Measurements from ENCODE around the gene OR8H1. TPM values are rescaled to one million over a fixed set of nuclear protein-coding genes. Genes with fewer than 3 reads are reported as not detected.

The OR8H1 gene
- not detected for polyA plus RNA-seq (2013, experiment 1 of 4)
- polyA plus RNA-seq (2013, experiment 2 of 4), result not detected
- not detected for polyA plus RNA-seq (2013, experiment 3 of 4)
- polyA plus RNA-seq (2013, experiment 4 of 4), result not detected

- H3K36me3 ChIP-seq (ENCODE audit: control insufficient read depth, insufficient read depth, low read length), result no peaks in the 10 kb centered on the region
- no peaks in the 10 kb centered on the region for H3K27me3 ChIP-seq (ENCODE audit: control insufficient read depth, insufficient read depth, low read length, poor library complexity, severe bottlenecking)
- H3K9me3 ChIP-seq (ENCODE audit: control insufficient read depth, low read length), result no peaks in the 10 kb centered on the region
- 86 to 87% methylated on average over 1 to 2 of the region's 2 CpGs for WGBS, 2 experiments
- no peak within 1 kb of the TSS for H3K4me3 ChIP-seq (ENCODE audit: insufficient read depth, low read depth, low read length)
- H3K4me1 ChIP-seq (ENCODE audit: control insufficient read depth, insufficient read depth, low read length), result no peaks in the 10 kb centered on the region
- H3K27ac ChIP-seq (ENCODE audit: insufficient read depth, low read depth, low read length, poor library complexity, severe bottlenecking), result no peak within 1 kb of the TSS
Observed at GRCh38 chr11:56292154-56292553, at the start of gene OR8H1. TSS of gene OR8H1 (minus strand) at chr11:56292254. CDS start at chr11:56291062, 1,192 bp downstream.

- H3K36me3 ChIP-seq (ENCODE audit: control insufficient read depth, insufficient read depth, low read length), result no peaks in the 10 kb centered on the region
- no peak overlapping the region for H3K4me3 ChIP-seq (ENCODE audit: insufficient read depth, low read depth, low read length)
- H3K27ac ChIP-seq (ENCODE audit: insufficient read depth, low read depth, low read length, poor library complexity, severe bottlenecking), result no peak overlapping the region
- no peaks in the 10 kb centered on the region for H3K4me1 ChIP-seq (ENCODE audit: control insufficient read depth, insufficient read depth, low read length)
- no peaks in the 10 kb centered on the region for H3K9me3 ChIP-seq (ENCODE audit: control insufficient read depth, low read length)
- no peaks in the 10 kb centered on the region for H3K27me3 ChIP-seq (ENCODE audit: control insufficient read depth, insufficient read depth, low read length, poor library complexity, severe bottlenecking)
Observed at GRCh38 chr11:56340289-56340688, 48.2 kb upstream of the OR8H1 start.

- H3K27me3 ChIP-seq (ENCODE audit: control insufficient read depth, insufficient read depth, low read length, poor library complexity, severe bottlenecking), result no peaks in the 10 kb centered on the region
- no peak overlapping the region for H3K27ac ChIP-seq (ENCODE audit: insufficient read depth, low read depth, low read length, poor library complexity, severe bottlenecking)
- H3K9me3 ChIP-seq (ENCODE audit: control insufficient read depth, low read length), result no peaks in the 10 kb centered on the region
- 93 to 94% methylated on average over 3 of the region's 3 CpGs for WGBS, 2 experiments
- H3K36me3 ChIP-seq (ENCODE audit: control insufficient read depth, insufficient read depth, low read length), result no peaks in the 10 kb centered on the region
- H3K4me1 ChIP-seq (ENCODE audit: control insufficient read depth, insufficient read depth, low read length), result no peaks in the 10 kb centered on the region
- no peak overlapping the region for H3K4me3 ChIP-seq (ENCODE audit: insufficient read depth, low read depth, low read length)
Observed at GRCh38 chr11:56333156-56333555, 41.1 kb upstream of the OR8H1 start.

DNA sequence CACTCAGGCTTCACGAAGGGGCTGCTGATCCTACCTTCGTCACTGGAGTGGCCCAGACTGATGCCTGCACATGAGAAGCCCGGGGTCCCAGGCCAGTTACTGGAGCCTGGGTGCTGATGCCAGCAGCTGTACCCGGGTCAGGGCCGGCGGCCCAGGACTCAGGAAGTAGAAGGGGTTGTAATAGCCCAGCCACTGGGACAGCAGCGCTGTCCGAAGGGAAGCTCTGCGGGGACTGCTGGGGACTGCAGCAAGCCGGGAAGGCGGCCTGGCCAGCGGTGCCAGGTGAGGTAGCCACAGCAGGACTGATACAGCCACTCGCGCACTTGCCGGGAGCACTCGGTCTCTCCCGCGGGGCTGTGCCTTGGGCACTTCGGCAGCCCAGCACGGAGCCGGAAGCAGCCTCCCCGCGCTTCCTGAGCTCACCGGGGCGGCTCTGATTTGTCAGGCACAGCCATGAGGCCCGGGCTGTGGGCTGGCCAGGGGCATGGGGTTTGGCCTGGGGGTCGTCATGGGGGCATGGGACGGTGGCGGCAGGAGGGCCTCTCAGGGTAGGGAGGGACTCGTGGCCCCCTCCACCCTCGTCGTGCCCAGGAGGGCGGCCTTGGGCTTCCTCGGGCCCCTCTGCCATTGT is 39.9 kb upstream of the OR8H1 start:
- Histone ChIP-seq H3K4me3 (ENCODE audit: insufficient read depth, low read depth, low read length) (no peak overlapping the region), H3K9me3 (ENCODE audit: control insufficient read depth, low read length) (no peaks in the 10 kb centered on the region), H3K27me3 (ENCODE audit: control insufficient read depth, insufficient read depth, low read length, poor library complexity, severe bottlenecking) (no peaks in the 10 kb centered on the region), H3K27ac (ENCODE audit: insufficient read depth, low read depth, low read length, poor library complexity, severe bottlenecking) (no peak overlapping the region), H3K4me1 (ENCODE audit: control insufficient read depth, insufficient read depth, low read length) (no peaks in the 10 kb centered on the region), H3K36me3 (ENCODE audit: control insufficient read depth, insufficient read depth, low read length) (no peaks in the 10 kb centered on the region)
- WGBS, 2 experiments, result 95 to 96% methylated on average over 34 of the region's 34 CpGs

GRCh38 chr11:56314844-56315243 is 22.8 kb upstream of the OR8H1 start, which contains the start of gene OR8K3:
TSS of gene OR8K3 (plus strand) at chr11:56315144. CDS start at chr11:56318307, 3,163 bp downstream.
- Histone ChIP-seq H3K4me3 (ENCODE audit: insufficient read depth, low read depth, low read length) (no peak within 1 kb of the TSS), H3K4me1 (ENCODE audit: control insufficient read depth, insufficient read depth, low read length) (no peaks in the 10 kb centered on the region), H3K27ac (ENCODE audit: insufficient read depth, low read depth, low read length, poor library complexity, severe bottlenecking) (no peak within 1 kb of the TSS), H3K9me3 (ENCODE audit: control insufficient read depth, low read length) (no peaks in the 10 kb centered on the region), H3K36me3 (ENCODE audit: control insufficient read depth, insufficient read depth, low read length) (no peaks in the 10 kb centered on the region), H3K27me3 (ENCODE audit: control insufficient read depth, insufficient read depth, low read length, poor library complexity, severe bottlenecking) (no peaks in the 10 kb centered on the region)

- Histone ChIP-seq H3K27ac (ENCODE audit: insufficient read depth, low read depth, low read length, poor library complexity, severe bottlenecking) (no peak overlapping the region), H3K4me3 (ENCODE audit: insufficient read depth, low read depth, low read length) (no peak overlapping the region), H3K27me3 (ENCODE audit: control insufficient read depth, insufficient read depth, low read length, poor library complexity, severe bottlenecking) (no peaks in the 10 kb centered on the region), H3K36me3 (ENCODE audit: control insufficient read depth, insufficient read depth, low read length) (no peaks in the 10 kb centered on the region), H3K9me3 (ENCODE audit: control insufficient read depth, low read length) (no peaks in the 10 kb centered on the region), H3K4me1 (ENCODE audit: control insufficient read depth, insufficient read depth, low read length) (no peaks in the 10 kb centered on the region)
- WGBS, 2 experiments, result 92 to 95% methylated on average over 3 of the region's 3 CpGs
Observed at GRCh38 chr11:56307836-56308235, 15.8 kb upstream of the OR8H1 start.

DNA sequence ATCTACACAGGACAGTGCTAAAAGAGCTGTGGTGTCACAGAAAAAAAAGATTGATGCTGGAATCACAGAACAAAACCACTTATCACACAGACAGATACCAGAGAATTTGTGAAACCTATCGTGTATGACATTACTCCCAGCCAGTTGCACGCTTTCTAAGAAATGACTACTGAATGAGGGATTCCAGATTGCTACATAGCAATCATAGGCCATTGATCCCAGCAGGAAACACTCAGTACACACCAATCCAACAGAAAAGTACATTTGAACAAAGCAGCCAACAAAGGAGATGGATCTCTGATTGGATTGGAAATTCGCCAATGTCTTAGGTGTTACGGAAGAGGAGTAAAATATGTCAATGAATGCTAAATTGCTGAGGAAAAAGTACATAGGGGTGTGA is 4.8 kb upstream of the OR8H1 start:
- Histone ChIP-seq H3K9me3 (ENCODE audit: control insufficient read depth, low read length) (no peaks in the 10 kb centered on the region), H3K27ac (ENCODE audit: insufficient read depth, low read depth, low read length, poor library complexity, severe bottlenecking) (no peak overlapping the region), H3K4me1 (ENCODE audit: control insufficient read depth, insufficient read depth, low read length) (no peaks in the 10 kb centered on the region), H3K36me3 (ENCODE audit: control insufficient read depth, insufficient read depth, low read length) (no peaks in the 10 kb centered on the region), H3K4me3 (ENCODE audit: insufficient read depth, low read depth, low read length) (no peak overlapping the region), H3K27me3 (ENCODE audit: control insufficient read depth, insufficient read depth, low read length, poor library complexity, severe bottlenecking) (no peaks in the 10 kb centered on the region)
- 95 to 98% methylated on average over 4 of the region's 4 CpGs for WGBS, 2 experiments

- no peaks in the 10 kb centered on the region for H3K4me1 ChIP-seq (ENCODE audit: control insufficient read depth, insufficient read depth, low read length)
- no peak within 1 kb of the TSS for H3K27ac ChIP-seq (ENCODE audit: insufficient read depth, low read depth, low read length, poor library complexity, severe bottlenecking)
- no peaks in the 10 kb centered on the region for H3K36me3 ChIP-seq (ENCODE audit: control insufficient read depth, insufficient read depth, low read length)
- no peak within 1 kb of the TSS for H3K4me3 ChIP-seq (ENCODE audit: insufficient read depth, low read depth, low read length)
- H3K27me3 ChIP-seq (ENCODE audit: control insufficient read depth, insufficient read depth, low read length, poor library complexity, severe bottlenecking), result no peaks in the 10 kb centered on the region
- no peaks in the 10 kb centered on the region for H3K9me3 ChIP-seq (ENCODE audit: control insufficient read depth, low read length)
Observed at GRCh38 chr11:56273854-56274253, 18.2 kb downstream of the OR8H1 start, which contains the start of gene OR5T1. TSS of gene OR5T1 (plus strand) at chr11:56274154. CDS start at chr11:56275639, 1,485 bp downstream.

GRCh38 chr11:56271092-56271491 is 21.0 kb downstream of the OR8H1 start:
- H3K27ac ChIP-seq (ENCODE audit: insufficient read depth, low read depth, low read length, poor library complexity, severe bottlenecking), result no peak overlapping the region
- WGBS, 2 experiments, result 80 to 84% methylated on average over 3 of the region's 3 CpGs
- no peaks in the 10 kb centered on the region for H3K36me3 ChIP-seq (ENCODE audit: control insufficient read depth, insufficient read depth, low read length)
- H3K27me3 ChIP-seq (ENCODE audit: control insufficient read depth, insufficient read depth, low read length, poor library complexity, severe bottlenecking), result no peaks in the 10 kb centered on the region
- H3K4me1 ChIP-seq (ENCODE audit: control insufficient read depth, insufficient read depth, low read length), result no peaks in the 10 kb centered on the region
- no peaks in the 10 kb centered on the region for H3K9me3 ChIP-seq (ENCODE audit: control insufficient read depth, low read length)
- no peak overlapping the region for H3K4me3 ChIP-seq (ENCODE audit: insufficient read depth, low read depth, low read length)

DNA sequence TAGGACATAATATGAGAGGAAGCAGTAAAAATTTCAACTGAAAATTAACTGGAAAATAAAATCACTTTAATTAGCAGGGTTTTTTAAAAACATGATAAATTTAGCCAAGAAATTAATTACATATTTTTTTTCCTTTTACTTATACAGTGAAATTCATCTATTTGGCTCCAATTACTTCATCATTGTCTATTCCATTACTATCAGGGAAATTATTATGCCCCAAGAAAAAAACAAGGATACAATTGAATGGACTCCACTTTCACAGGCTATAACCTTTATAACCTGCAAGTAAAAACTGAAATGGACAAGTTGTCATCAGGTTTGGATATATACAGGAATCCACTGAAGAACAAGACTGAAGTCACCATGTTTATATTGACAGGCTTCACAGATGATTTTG is 40.1 kb downstream of the OR8H1 start, which contains the start of gene OR5T3:
Gene OR5T3 (plus strand): TSS at position 301 of the 400 bp plus-strand sequence. CDS start 0 bp downstream, at position 301.
- Histone ChIP-seq H3K4me1 (ENCODE audit: control insufficient read depth, insufficient read depth, low read length) (no peaks in the 10 kb centered on the region), H3K4me3 (ENCODE audit: insufficient read depth, low read depth, low read length) (no peak within 1 kb of the TSS), H3K36me3 (ENCODE audit: control insufficient read depth, insufficient read depth, low read length) (no peaks in the 10 kb centered on the region), H3K27ac (ENCODE audit: insufficient read depth, low read depth, low read length, poor library complexity, severe bottlenecking) (no peak within 1 kb of the TSS), H3K9me3 (ENCODE audit: control insufficient read depth, low read length) (no peaks in the 10 kb centered on the region), H3K27me3 (ENCODE audit: control insufficient read depth, insufficient read depth, low read length, poor library complexity, severe bottlenecking) (no peaks in the 10 kb centered on the region)

Measured in ectodermal cell (in vitro differentiated cells).